ENCODE measurements around the gene NMRAL1.

DNA sequence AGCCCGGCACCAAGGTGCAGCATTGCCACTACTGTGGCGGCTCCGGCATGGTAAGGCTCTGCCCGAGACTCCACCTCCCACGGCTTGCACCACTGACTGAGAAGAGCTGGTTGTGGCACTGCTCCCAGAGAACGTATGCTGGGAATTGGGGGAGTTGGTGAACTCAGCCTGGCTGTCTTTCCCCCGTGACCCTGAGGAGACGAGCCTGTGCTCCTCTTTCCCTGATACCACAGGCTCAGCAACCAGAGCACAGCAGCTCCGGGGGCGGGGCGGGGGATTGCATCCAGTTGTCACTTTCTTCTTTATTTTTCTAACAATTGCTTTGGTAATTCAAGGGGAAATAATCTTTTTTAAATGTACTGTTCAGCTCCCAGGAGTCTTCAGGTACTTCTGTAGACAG is 32.1 kb downstream of the NMRAL1 start:
- TF ChIP-seq EZH2 (IDR thresholded peaks at IDR 0.05; ENCODE audit: insufficient read depth, poor library complexity, severe bottlenecking) (no peak), EZH2phosphoT487 (IDR thresholded peaks at IDR 0.05; ENCODE audit: insufficient read depth, low read depth) (no peak)
